Activated T-helper 1 cell treated with anti-CD3 and anti-CD28 coated beads, Interleukin-2, amount 50 U/mL, for 16 hours (primary cell): ENCODE measurements around the gene RCOR3.
"Not testable (repeated sequence)": the region's sequence is repeated elsewhere in the genome, so short reads cannot be mapped to it uniquely, and the experiment has no call there.

Experiments
- DNase-seq, 2 donors: peaks; one replicate each; pipeline ENCODE4 v3.0.0-alpha.2; 2020; ENCODE audit warnings: low read depth in 1 of 2, low spot score in 1 of 2

RCOR3 gene

DNA sequence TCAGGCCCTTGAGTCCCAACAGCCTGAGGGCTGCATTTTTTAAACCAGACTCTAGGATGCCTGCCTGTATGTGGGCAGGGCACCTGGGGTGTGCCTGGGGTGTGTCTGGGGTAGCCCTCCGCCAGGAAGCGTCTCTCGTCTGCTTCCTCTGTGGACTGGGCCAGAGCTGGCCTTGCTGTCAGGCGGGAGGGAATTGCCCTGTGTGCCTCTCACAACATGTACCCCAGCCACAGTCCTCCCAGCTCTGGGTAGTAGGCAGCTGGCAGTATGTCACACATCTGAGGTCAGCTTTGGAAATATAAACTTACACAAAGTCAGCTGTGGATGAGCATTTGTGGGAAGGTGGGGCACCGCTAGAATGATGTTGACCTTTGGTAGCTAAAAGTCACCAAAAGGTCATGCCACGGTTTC lies 80.5 kb downstream of the RCOR3 start:
- DNase-seq = no peak

- no peak for DNase-seq
Observed at GRCh38 chr1:211340622-211341507, 81.7 kb downstream of the RCOR3 start.

GRCh38 chr1:211341999-211342398 lies 82.8 kb downstream of the RCOR3 start:
- DNase-seq = no peak

GRCh38 chr1:211343607-211344006 lies 84.4 kb downstream of the RCOR3 start:
- DNase-seq = no peak

- DNase-seq = no peak
Observed at GRCh38 chr1:211344152-211344618, 85.0 kb downstream of the RCOR3 start.

- no peak for DNase-seq
Observed at GRCh38 chr1:211345719-211346118, 86.6 kb downstream of the RCOR3 start.

DNA sequence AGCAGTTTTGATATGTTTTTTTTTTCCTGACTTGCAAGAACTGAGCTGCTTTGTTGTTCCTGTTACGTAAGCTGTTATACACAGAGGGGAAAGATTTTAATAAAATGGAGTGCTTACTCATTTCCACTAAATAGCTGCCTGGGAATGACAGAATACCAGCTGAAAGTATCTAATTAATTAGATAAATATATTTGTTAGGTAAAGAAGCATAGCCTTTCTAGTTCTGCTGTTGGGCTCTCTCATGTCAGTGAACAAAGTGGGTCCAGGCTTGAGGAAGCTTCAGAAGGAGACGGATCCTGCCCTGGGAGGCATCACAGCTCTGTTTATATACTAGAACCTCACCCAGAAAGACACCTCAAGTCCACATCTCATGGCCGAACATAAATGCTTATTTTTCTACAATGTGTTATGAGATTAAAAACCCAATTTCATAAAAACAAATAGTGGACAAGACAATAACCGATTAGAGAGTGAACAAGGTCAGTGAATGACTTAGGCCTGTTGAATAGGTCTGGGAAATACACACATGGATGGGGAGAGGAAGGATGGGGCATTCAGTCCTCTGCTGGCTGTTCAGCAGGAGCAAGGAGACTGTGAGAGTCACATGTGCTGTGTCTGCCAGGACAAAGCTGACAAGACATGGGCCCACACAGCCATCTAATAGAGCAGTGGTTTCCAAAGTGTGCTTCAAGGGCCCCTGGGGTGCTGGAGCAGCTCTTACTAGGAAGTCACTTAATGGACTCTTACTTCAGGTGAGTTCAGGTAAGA lies 88.1 kb downstream of the RCOR3 start:
- DNase-seq = no peak

DNA sequence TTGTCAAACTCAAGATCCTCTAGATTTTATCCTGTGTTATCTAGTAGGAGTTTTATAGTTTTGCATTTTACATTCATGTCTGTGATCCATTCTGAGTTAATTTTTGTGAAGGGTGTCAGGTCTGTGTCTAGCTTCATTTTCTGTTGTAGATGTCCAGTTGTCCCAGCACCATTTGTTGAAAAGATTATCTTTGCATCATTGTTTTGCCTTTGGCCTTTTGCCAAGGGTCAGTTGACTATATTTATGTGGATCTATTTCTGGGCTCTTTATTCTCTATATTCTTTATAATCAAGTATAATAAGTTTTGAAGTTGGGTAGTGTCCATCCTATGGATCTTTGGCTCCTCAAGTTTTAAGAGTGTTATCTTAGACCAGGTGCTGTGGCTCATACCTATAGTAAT lies 89.4 kb downstream of the RCOR3 start:
- DNase-seq = no peak

- no peak for DNase-seq
Observed at GRCh38 chr1:211349741-211350140, 90.6 kb downstream of the RCOR3 start.

DNA sequence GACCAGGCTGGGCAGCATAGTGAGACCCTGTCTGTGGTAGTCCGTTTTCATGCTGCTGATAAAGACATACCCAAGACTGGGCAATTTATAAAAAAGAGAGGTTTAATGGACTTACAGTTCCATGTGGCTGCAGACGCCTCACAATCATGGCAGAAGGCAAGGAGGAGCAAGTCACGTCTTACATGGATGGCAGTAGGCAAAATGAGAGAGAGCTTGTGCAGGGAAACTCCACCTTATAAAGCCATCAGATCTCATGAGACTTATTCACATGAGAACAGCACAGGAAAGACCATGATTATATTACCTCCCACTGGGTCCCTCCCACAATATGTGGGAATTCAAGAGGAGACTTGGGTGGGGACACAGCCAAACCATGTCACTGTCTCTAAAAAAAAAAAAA lies 92.9 kb downstream of the RCOR3 start:
- DNase-seq = not testable (repeated sequence)

DNA sequence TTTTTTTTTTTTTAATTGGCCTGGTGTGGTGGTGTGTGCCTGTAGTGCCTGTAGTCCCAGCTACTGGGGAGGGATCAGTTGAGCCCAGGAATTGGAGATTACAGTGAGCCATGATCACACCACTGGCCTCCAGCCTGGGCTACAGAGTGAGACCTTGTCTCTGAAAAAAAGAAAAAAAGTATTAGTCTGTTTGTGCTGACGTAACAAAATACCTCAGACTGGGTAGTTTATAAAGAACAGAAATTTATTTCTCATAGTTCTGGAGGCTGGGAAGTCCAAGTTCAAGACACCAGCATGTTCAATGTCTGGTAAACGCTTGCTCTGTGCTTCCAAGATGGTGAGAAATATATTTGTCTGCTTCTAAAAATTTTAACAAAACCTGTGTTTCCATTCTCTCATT lies 93.3 kb downstream of the RCOR3 start:
- no peak for DNase-seq

DNA sequence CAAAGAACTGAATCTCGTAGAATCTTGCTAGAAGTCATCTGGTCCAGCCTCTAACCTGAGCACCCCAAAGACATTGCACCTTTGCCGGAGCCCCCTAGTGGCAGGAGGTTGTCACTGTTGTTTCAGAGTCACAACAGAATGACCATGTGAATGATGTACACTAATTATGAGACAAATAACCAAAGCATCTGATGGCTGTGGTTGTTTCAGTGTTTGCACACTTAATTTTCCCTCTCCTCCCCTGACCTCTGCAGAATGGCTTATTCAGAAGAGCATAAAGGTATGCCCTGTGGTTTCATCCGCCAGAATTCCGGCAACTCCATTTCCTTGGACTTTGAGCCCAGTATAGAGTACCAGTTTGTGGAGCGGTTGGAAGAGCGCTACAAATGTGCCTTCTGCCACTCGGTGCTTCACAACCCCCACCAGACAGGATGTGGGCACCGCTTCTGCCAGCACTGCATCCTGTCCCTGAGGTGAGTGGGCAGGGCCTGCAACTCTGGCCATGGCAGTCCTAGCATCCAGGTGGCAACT lies 93.9 kb downstream of the RCOR3 start:
- peak; percentile 27 to 35 for DNase-seq

DNA sequence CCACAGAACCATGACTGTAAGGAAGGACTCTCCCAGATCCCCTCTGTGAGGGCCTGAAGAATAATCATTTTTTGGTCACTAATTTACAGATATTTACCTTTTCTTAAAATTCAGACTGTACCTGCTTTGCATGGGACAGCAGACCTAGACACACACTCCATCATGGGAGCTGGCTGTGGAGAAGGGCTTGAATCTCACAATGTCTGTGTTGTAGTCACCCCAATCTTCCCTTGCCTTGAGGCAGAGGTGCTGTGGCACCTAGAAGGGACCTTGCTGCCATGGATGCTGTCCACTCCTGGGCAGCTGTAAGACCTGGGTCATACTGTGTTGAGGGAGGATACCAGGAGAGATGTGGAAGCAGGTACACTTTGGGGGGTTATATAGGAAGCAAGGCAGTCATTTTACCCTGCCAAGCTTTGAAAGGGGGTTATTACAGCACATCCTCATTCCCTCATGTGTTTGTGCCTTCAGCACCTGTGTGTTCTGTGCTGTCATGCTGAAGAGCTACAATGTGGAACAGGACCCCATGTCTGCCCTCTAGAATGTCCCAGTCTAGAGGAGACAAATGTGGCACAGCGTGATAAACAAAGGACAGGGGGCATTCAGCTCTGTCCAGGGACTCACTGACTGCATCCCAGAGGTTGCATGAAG lies 94.5 kb downstream of the RCOR3 start:
- DNase-seq = no peak

- no peak for DNase-seq
Observed at GRCh38 chr1:211355873-211356272, 96.7 kb downstream of the RCOR3 start.

DNA sequence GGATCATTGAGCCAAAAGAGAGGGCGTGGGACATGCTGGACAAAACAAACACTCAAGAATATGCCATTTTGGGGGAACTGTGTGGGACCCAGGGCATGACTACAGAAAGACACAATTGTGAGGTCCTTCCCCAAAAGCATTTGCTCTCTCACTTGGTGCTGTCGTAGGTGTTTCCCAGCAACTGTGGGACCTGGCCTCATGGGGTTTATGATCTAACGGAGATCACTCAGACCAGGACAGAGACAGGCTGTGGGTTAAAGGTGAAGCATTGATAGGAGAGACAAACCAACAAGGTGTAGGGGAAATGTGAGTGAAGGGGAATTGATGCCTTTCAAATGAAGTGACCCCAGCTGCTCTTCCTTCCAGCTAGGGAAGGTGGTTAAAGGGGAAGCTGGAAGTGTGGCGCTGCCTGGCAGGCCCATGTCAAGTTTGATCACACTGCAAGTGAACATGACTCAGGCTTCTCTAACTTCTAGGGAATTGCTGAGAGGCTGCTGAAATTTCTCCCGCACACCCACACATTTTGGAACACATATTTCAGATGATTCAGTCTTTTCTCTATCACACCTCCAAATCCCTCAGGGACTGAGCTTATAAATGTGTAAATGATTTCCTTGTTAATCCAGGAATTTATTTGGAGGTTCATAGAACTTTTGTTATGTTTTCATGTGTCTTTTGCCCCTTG lies 97.7 kb downstream of the RCOR3 start:
- DNase-seq = no peak

- DNase-seq = no peak
Observed at GRCh38 chr1:211358685-211359084, 99.5 kb downstream of the RCOR3 start.

DNA sequence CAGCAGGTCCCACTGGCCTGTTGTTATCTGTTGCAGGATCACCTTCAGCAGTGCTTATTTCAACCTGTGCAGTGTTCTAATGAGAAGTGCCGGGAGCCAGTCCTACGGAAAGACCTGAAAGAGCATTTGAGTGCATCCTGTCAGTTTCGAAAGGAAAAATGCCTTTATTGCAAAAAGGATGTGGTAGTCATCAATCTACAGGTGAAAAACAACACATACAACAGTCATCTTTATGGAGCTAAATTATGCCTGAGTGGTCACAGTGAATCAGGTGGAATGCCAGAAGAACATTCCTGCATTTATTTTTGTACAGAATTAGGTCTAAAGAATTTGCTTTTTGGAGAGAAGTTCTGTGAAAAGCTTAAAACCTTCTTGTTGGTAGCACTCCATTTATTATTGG lies 100.7 kb downstream of the RCOR3 start:
- no peak for DNase-seq

GRCh38 chr1:211361202-211361601 lies 102.0 kb downstream of the RCOR3 start:
- DNase-seq = no peak
